ENCODE results near the gene UEVLD.

The UEVLD gene

DNA sequence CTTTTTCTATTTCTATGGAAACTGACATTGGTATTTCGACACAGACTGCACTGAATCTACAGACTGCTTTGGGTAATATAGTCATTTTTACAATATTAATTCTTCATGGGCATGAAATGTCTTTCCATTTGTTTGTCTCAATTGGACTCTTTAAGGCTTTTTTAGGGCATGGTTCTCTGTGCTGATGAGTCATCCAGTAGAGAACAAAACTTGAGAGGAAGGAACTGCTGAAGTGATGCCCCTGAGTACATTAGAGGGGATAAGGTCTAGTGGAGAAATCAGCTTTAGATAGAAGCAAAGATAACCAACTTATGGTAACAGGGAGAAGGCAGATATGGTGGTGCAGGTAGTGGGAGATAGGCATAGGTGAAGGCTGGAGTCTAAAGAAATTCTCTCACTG lies 86.9 kb downstream of the UEVLD start:
- DNase-seq (ENCODE audit: low read depth in 3 of 3): no peak

DNA sequence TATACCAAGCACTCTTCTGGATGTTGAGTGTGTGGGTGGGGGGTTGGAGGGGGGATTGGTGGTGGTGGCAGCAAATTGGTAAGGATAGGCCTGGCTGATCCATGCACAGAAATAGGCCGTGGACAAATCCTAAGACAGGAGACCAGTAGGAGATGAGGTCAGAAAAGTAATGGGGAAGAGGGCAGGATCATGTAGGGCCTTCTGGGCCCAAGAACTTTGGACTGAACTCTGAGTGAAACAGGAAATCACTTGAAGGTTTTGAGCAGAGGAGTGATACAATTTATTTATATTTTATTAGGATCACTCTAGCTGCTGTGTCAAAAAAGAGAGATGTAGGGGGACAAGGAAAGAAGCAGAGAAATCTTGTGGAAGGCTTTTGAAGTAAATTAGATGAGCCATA lies 90.5 kb downstream of the UEVLD start:
- no peak for DNase-seq (ENCODE audit: low read depth in 3 of 3)

DNA sequence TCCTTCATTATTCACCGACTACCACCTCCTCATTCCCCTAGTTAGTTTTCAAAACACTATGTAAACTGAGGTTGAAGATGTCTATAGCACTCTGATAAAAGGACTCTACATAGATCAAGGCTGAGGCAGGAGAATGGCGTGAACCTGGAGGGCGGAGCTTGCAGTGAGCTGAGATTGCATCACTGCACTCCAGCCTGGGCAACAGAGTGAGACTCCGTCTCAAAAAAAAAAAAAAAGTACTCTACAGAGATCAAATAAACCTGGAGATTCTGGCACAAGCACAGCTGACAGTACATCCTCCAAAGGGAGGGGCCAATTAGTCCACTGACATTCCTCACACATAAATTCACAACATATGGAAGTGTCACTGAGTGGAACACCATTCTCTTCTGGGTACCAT lies 92.8 kb downstream of the UEVLD start:
- no peak for DNase-seq (ENCODE audit: low read depth in 3 of 3)

DNA sequence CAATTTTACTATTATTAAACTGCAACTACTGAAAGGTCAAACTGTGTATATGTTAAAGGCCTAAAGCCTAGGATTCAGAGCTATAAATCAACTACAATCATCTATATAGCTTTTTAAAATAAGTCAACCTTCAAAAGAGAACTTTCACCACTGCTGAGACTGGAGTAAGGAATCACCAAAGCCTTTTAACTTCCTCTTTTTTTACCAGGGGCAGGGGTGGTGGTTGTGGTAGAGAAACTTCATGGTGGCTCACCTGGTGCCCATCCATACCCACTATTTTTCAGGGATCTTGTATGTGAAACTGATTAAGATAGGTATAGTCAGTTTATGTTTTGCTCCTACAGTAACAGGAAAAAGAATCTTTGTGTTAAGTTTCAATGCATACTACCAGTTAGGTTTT lies 93.3 kb downstream of the UEVLD start:
- no peak for DNase-seq (ENCODE audit: low read depth in 3 of 3)

DNA sequence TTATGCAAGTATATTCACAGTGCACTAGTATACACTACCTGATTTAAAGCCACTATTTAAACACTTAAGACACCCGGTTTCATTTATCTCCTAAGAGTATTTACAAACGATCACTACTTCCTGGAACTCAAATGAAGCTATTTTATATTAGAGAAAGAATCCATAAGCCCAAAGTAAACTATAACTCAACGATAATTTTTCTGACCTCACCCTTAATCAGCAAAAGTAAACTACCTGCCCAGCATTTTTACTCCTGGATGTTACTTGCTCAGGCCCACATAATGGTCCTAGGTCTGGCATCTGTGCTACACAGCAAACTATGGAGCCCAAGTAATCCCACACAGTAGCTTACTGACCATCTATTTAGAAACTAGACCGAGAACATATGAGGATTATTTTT lies 95.2 kb downstream of the UEVLD start:
- no peak for DNase-seq (ENCODE audit: low read depth in 3 of 3)

DNA sequence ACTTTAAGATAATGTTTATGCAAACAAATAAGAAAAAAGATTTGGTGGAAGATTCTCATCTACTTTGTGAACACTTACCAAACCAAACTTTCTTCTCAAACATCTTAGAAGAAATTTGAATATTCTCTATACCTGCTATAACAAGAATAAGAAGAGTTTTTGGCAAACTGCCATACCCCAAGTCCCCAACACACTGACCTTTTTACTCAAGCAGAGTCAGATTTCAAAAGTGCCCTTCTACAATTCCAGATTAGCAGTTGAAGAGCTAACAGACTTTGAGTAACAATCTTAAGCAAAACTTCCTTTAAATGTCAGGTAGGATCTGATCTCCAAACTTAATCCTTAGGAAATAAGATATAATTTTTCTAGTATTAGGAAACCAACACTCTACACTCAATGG lies 95.6 kb downstream of the UEVLD start:
- DNase-seq (ENCODE audit: low read depth in 3 of 3): no peak

DNA sequence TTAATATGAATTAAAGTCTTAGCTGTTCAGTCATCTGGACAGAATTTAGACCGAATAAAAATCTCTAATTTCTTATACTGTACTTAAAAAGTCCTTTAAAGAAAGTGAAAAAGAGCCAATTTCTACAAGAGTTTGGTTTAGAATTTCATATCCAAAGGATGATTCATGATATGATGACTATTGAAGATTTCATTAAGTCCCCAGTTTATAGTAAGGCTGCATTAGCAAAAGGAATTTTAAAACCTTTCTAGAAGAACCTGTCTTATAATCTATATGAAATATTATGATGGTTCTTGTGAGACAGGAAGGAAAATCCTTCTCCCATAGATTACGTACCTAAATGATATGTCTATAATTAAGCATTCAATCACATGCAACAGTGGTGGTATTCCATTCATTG lies 96.6 kb downstream of the UEVLD start:
- DNase-seq (ENCODE audit: low read depth in 3 of 3): no peak

DNA sequence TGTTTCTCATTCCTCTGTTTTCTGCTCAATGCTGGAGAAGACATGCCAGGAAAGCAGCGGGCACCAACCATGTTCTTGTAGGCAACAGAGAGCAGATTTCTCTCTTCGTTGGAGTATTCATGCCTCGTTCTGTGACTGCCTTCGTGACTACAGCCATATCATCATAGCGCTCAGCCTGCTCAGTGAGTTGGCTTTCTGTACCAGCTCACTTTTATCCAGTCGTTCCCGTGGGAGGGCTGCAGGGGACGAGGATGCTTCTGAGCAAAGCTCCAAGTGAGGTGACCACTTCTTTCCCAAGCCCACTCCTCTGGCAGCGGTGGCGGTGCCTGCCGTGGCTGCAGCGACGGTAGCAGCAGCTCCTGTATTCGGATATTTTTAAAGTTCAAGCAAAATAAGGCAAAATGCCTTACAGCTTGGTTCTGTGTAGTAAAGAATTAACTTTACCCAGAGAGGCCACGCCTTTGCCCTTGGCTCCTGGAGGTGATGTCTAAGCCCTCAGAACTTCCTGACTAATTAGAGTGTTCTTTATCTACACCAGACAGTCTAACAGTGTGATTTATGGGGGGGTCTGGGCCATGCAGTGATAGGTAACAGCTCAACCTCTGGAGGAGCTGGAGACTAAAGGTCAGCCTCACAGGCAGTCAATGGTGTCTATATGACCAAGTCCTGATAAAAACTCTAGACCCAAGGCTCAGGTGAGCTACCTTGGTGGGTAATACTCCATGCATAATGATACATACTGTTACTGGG lies 97.6 kb downstream of the UEVLD start:
- DNase-seq (ENCODE audit: low read depth in 3 of 3): no peak

DNA sequence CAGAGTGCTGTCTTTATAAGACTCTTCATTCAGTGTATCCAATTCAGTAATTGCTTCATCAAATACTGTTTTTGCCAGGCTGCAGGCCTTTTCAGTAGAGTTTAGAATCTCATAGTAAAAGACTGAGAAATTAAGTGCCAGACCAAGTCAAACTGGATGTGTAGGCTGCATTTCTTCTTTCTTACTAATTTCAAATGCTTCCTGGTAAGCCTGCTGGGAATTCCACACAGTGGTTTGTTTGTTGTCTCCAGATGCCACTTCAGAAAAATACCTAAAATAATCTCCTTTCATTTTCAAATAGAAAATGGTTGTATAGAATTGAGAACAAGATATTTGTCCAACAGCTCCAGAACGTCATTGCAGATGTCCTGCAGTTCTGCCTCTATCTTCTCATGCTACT lies 98.2 kb downstream of the UEVLD start:
- DNase-seq (ENCODE audit: low read depth in 3 of 3): no peak

DNA sequence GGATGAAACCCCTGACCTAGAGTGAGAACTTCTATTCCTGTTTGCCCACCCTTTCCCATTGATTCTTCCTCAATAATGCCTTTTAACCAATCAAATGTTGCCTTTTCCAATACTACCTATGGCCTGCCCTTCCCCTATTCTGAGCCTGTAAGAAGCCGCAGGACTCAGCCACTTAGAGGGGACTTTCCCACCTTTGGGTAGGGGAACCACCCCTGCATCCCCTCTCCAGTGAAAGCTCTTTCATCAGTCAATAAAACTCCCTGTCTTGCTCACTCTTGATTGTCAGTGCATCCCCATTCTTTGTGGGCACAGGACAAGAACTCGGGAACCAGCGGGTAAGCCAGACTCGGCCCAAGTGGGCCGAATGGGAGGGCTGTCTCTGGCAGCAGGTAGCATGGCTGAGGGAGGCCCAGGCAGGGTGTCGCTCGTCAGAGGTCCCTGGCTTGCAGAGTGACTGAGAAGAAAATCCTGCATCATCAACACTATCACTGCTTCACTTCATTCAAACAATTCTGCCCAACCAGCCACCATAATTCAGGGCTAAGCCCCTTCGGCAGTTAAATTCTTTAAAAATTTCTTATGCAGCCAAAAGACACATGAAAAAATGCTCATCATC lies 102.5 kb downstream of the UEVLD start:
- DNase-seq (ENCODE audit: low read depth in 3 of 3): no peak

Data from stimulated activated CD4-positive, alpha-beta T cell treated with anti-CD3 and anti-CD28 coated beads, TNF-alpha, amount 100 ng/mL, for 48 hours (primary cell).